Brain microvascular endothelial cell (primary cell): ENCODE results near the gene AP4M1.

Experiments used
- DNase-seq: peaks from one replicate; pipeline ENCODE4 v3.0.0-alpha.2; 2020
- H3K27ac ChIP-seq: fragments of 250-450 bp; sonication (Bioruptor Pico); 2 replicates; pipeline ENCODE4 v1.5.1; 2020; ENCODE audit warnings: mild to moderate bottlenecking, moderate library complexity
- H3K27me3 ChIP-seq: fragments of 250-450 bp; sonication (Bioruptor Pico); replicated peaks from 2 replicates; pipeline ENCODE4 v1.5.1; 2020; ENCODE audit warnings: mild to moderate bottlenecking
- H3K36me3 ChIP-seq: fragments of 250-450 bp; sonication (Bioruptor Pico); replicated peaks from 2 replicates; pipeline ENCODE4 v1.5.1; 2020; ENCODE audit warnings: mild to moderate bottlenecking
- H3K4me3 ChIP-seq: 2 replicates; pipeline ENCODE4 v1.5.1; 2011; ENCODE audit warnings: low read depth, mild to moderate bottlenecking, control low read depth, low read length, moderate library complexity
- CTCF ChIP-seq: IDR thresholded peaks from 2 replicates; pipeline ENCODE4 v1.5.1; 2011; ENCODE audit warnings: low read depth, mild to moderate bottlenecking, moderate library complexity, low read length, control low read depth, inconsistent platforms; ENCODE audit errors: missing control alignments
- in situ Hi-C: cut with HindIII; loops from 2 replicates; pipeline ENCODE4 v1.10.0; 2017; ENCODE audit warnings: low sequenced_read_pairs, low pct_ligation_motif_present

Gene AP4M1

DNA sequence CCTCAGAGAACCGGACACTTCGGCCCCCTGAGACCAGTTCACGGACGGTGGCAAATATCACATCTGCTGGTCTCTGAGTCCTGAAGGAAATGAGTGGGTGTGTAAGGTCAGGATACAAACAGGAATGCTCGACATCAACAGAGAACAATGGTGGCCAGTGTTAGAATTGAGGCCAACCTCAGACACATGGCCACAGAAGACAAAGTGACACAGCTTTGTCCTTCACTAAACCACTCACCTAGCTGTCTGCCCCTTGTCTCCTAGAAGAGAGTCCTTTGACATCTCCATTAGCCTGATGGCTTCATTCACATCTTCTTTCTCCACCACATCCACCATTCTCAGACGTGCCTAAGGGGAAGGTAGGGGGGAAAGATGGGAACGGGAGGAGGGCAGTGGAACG, 8.4 kb upstream of the AP4M1 start:
- no peaks in the 10 kb centered on the region for H3K27me3 ChIP-seq
- H3K36me3 ChIP-seq = peaks cover 78% of the 10 kb centered on the region
- TF ChIP-seq CTCF = no peak
- no peak for DNase-seq
- in situ Hi-C loops = loop anchor here (25.0 kb wide), 1 partner anchor 106 kb away; the partner anchor contains the start of gene AZGP1
- no peak overlapping the region for H3K4me3 ChIP-seq
- no peak overlapping the region for H3K27ac ChIP-seq

GRCh38 chr7:100093498-100093897, 7.9 kb upstream of the AP4M1 start:
- Histone ChIP-seq H3K4me3 (no peak overlapping the region), H3K27me3 (no peaks in the 10 kb centered on the region), H3K27ac (no peak overlapping the region), H3K36me3 (peaks cover 82% of the 10 kb centered on the region)
- in situ Hi-C loops = loop anchor here (25.0 kb wide), 1 partner anchor 106 kb away; the partner anchor contains the start of gene AZGP1
- no peak for TF ChIP-seq CTCF
- no peak for DNase-seq

DNA sequence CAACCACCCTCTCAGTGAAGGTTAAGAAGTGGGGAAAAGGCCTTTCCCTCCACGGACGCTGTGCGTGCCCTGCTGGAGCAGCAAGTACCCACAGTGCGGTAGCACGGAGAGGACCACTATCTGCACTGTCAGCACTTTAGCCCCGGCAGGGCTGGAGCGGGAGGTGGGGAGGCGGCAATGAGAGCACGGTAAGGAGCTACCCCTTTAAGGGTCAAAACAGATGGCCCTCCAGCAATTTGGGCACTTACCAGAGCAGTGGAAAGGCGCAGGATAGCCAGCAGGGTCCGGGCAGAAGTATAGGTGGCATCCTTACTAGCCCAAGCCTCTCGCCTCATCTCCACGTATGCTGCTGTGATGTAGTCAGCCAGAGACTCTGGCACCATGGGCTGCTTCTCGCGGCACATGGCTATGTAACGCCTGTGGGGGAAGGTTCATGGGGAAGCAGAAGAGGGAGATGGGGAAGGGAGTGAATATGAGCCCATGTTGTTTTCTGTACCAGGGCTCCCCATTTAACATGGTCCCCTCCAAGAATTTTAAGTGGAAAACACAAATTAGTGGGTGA, 7.4 kb upstream of the AP4M1 start:
- Histone ChIP-seq H3K36me3 (peaks cover 87% of the 10 kb centered on the region), H3K27me3 (no peaks in the 10 kb centered on the region), H3K4me3 (no peak overlapping the region), H3K27ac (no peak overlapping the region)
- in situ Hi-C loops = loop anchor here (25.0 kb wide), 1 partner anchor 107 kb away; the partner anchor contains the start of gene AZGP1
- DNase-seq = no peak
- TF ChIP-seq CTCF = no peak

- no peaks in the 10 kb centered on the region for H3K27me3 ChIP-seq
- in situ Hi-C loops = loop anchor here (25.0 kb wide), 1 partner anchor 108 kb away; the partner anchor contains the start of gene AZGP1
- H3K36me3 ChIP-seq = peaks cover 93% of the 10 kb centered on the region
- H3K4me3 ChIP-seq = no peak overlapping the region
- DNase-seq = no peak
- H3K27ac ChIP-seq = no peak overlapping the region
- TF ChIP-seq CTCF = no peak
Observed at GRCh38 chr7:100095289-100095688, 6.2 kb upstream of the AP4M1 start.

GRCh38 chr7:100095704-100096103, 5.7 kb upstream of the AP4M1 start:
- H3K27me3 ChIP-seq = no peaks in the 10 kb centered on the region
- no peak for DNase-seq
- in situ Hi-C loops = loop anchor here (25.0 kb wide), 1 partner anchor 108 kb away; the partner anchor contains the start of gene AZGP1
- TF ChIP-seq CTCF = no peak
- no peak overlapping the region for H3K4me3 ChIP-seq
- H3K36me3 ChIP-seq = peaks cover 89% of the 10 kb centered on the region
- no peak overlapping the region for H3K27ac ChIP-seq

DNA sequence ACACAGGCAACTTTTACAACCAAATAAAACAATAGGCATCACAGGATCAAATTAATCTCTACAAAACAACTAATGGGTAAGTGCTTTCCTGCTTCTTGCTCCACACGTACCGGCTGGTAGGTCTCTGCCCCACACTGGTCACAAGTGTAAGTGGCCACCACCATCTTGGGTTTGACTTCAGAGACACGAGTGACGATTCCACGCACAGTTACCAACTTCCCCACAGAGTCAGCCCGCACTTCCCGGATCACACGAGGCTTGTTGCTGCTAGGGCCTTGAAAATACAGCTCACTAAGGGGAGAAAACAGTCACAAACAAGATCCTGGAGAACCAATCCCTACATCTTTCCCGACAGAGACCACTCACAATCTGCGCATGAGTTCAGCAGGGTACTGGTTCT, 2.5 kb upstream of the AP4M1 start:
- Histone ChIP-seq H3K27ac (no peak overlapping the region), H3K4me3 (no peak overlapping the region), H3K36me3 (peaks cover 57% of the 10 kb centered on the region), H3K27me3 (no peaks in the 10 kb centered on the region)
- no peak for DNase-seq
- in situ Hi-C loops = loop anchor here (25.0 kb wide), 1 partner anchor 112 kb away; the partner anchor contains the start of gene AZGP1
- TF ChIP-seq CTCF = no peak
